Gastrocnemius medialis (tissue), 4 donors: Measurements from ENCODE around the gene CBY1. TPM values are rescaled to one million over a fixed set of nuclear protein-coding genes. Genes with fewer than 3 reads are reported as not detected.

Experiments used
- ATAC-seq, 2 donors: fragments of 150-250 bp; one replicate each; pipeline ENCODE4 v1.9.1; 2016
- DNase-seq, 2 donors: peaks; one replicate each; pipeline ENCODE4 v3.0.0-alpha.2; 2019
- H3K27ac ChIP-seq, 4 donors: fragments of 200-600 bp; sonication (generic); 1 replicate in 1 of 4; 2 replicates in 3 of 4; pipeline ENCODE4 v1.5.1; 2016 to 2018; ENCODE audit warnings: mild to moderate bottlenecking in 2 of 4, moderate library complexity in 1 of 4
- H3K27me3 ChIP-seq, 3 donors: fragments of 200-600 bp; sonication (generic) in 2 of 3; 1 replicate in 1 of 3; 2 replicates in 2 of 3; pipeline versions ENCODE4 v1.5.1 to v1.6.0; 2016 to 2019; ENCODE audit warnings: mild to moderate bottlenecking in 1 of 3, moderate library complexity in 1 of 3
- H3K36me3 ChIP-seq, 2 donors: fragments of 200-600 bp; sonication (generic) in 1 of 2; one replicate each; pipeline ENCODE4 v1.5.1; 2017 to 2018
- H3K4me1 ChIP-seq, 2 donors: fragments of 200-600 bp; sonication (generic) in 1 of 2; one replicate each; pipeline ENCODE4 v1.5.1; 2016 to 2017; ENCODE audit warnings: mild to moderate bottlenecking in 2 of 2
- H3K4me3 ChIP-seq, 4 donors: fragments of 200-600 bp; sonication (generic) in 3 of 4; 1 replicate in 1 of 4; 2 replicates in 3 of 4; pipeline ENCODE4 v1.5.1; 2016 to 2019; ENCODE audit warnings: mild to moderate bottlenecking in 2 of 4
- H3K9me3 ChIP-seq, 3 donors: fragments of 200-600 bp; sonication (generic) in 2 of 3; 1 replicate in 1 of 3; 2 replicates in 2 of 3; pipeline ENCODE4 v1.5.1; 2016 to 2019
- POLR2A ChIP-seq, 2 donors: fragments of 450-650 bp; IDR thresholded peaks; one replicate each; pipeline ENCODE4 v1.6.1; 2017; ENCODE audit warnings: antibody characterized with exemption in 2 of 2, mild to moderate bottlenecking in 2 of 2, moderate library complexity in 2 of 2
- in situ Hi-C, 4 donors: fragments of 200-750 bp; cut with MboI; loops; one replicate each; pipeline versions ENCODE4 v1.15.0 to v1.8.0; 2017; ENCODE audit warnings: low sequenced_read_pairs in 4 of 4
- intact Hi-C: fragments of 100-400 bp; cut with DNase I; formaldehyde crosslinking; loops from one replicate; pipeline ENCODE4 v1.15.1; 2023; ENCODE audit warnings: low total_unique reads
- total RNA-seq, 4 donors: library from RNA; depleted of rRNA; stranded (reverse); fragments of >200 nt; gene quantifications; one replicate each; pipeline versions ENCODE4 v1.1.0 to v1.2.3, GENCODE V29; 2016
- TF ChIP-seq, protein P1 (sequence below), 5 experiments: fragments of 450-650 bp in 3 of 5; fragments of 200-600 bp in 2 of 5; sonication (generic) in 2 of 5; IDR thresholded peaks in 4 of 5; conservative IDR thresholded peaks in 1 of 5; 1 replicate in 4 of 5; 2 replicates in 1 of 5; pipeline ENCODE4 v1.5.1; 2016 to 2019; ENCODE audit warnings: antibody characterized with exemption in 5 of 5, mild to moderate bottlenecking in 3 of 5, moderate library complexity in 3 of 5

CBY1 gene
- total RNA-seq, 4 donors from 2014 or later, result 8.0 to 15.7 (median 12.6) TPM

GRCh38 chr22:38681582-38682335 is 25.3 kb downstream of the CBY1 start, which contains the start of gene TOMM22:
TSS of gene TOMM22 (plus strand) at chr22:38681957. CDS start at chr22:38681979, 22 bp downstream.
- DNase-seq, result peak; percentile 76 to 83
- H3K36me3 ChIP-seq, result peaks cover 0 to 43% of the 10 kb centered on the region in 2 donors
- H3K4me3 ChIP-seq, result peak within 1 kb of the TSS; percentile 87 to 99 (median 92)
- no peaks in the 10 kb centered on the region for H3K27me3 ChIP-seq
- no peaks in the 10 kb centered on the region for H3K9me3 ChIP-seq
- peak; percentile 97 to 98 for ATAC-seq
- H3K4me1 ChIP-seq, result peaks cover 6 to 13% of the 10 kb centered on the region in 2 donors
- in situ Hi-C loops, result no loop called here
- peak; percentile 54 to 59 for TF ChIP-seq POLR2A (IDR thresholded peaks at IDR 0.05)
- TF ChIP-seq, protein P1, sequence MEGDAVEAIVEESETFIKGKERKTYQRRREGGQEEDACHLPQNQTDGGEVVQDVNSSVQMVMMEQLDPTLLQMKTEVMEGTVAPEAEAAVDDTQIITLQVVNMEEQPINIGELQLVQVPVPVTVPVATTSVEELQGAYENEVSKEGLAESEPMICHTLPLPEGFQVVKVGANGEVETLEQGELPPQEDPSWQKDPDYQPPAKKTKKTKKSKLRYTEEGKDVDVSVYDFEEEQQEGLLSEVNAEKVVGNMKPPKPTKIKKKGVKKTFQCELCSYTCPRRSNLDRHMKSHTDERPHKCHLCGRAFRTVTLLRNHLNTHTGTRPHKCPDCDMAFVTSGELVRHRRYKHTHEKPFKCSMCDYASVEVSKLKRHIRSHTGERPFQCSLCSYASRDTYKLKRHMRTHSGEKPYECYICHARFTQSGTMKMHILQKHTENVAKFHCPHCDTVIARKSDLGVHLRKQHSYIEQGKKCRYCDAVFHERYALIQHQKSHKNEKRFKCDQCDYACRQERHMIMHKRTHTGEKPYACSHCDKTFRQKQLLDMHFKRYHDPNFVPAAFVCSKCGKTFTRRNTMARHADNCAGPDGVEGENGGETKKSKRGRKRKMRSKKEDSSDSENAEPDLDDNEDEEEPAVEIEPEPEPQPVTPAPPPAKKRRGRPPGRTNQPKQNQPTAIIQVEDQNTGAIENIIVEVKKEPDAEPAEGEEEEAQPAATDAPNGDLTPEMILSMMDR (IDR thresholded peaks at IDR 0.05 in 4 of 5, conservative IDR thresholded peaks at IDR 0.05 in 1 of 5), result peak in 4 of 5 experiments; percentile 37 to 72 (median 56)
- intact Hi-C loops, result loop anchor here (10.0 kb wide), 1 partner anchor 187 kb away; no protein-coding TSS in a partner anchor
- H3K27ac ChIP-seq, result peak within 1 kb of the TSS; percentile 76 to 94 (median 83)

GRCh38 chr22:38684895-38685294 is 28.5 kb downstream of the CBY1 start:
- intact Hi-C loops, result loop anchor here (10.0 kb wide), 1 partner anchor 190 kb away; no protein-coding TSS in a partner anchor
- H3K27me3 ChIP-seq, result no peaks in the 10 kb centered on the region

GRCh38 chr22:38685761-38686160 is 29.3 kb downstream of the CBY1 start:
- no peak overlapping the region for H3K27ac ChIP-seq
- H3K4me1 ChIP-seq, result peaks cover 6 to 13% of the 10 kb centered on the region in 2 donors
- H3K27me3 ChIP-seq, result no peaks in the 10 kb centered on the region
- in situ Hi-C loops, result no loop called here
- no peak overlapping the region for H3K4me3 ChIP-seq
- DNase-seq (no peak), ATAC-seq (no peak)
- no peak for TF ChIP-seq POLR2A (IDR thresholded peaks at IDR 0.05)
- TF ChIP-seq, protein P1 (IDR thresholded peaks at IDR 0.05 in 4 of 5, conservative IDR thresholded peaks at IDR 0.05 in 1 of 5), result no peak
- no peaks in the 10 kb centered on the region for H3K9me3 ChIP-seq
- H3K36me3 ChIP-seq, result peaks cover 7 to 68% of the 10 kb centered on the region in 2 donors
- intact Hi-C loops, result loop anchor here (10.0 kb wide), 1 partner anchor 191 kb away; no protein-coding TSS in a partner anchor

More at GRCh38 chr22:38684895-38685294, 28.5 kb downstream of the CBY1 start:
- no peak for TF ChIP-seq POLR2A (IDR thresholded peaks at IDR 0.05)
- TF ChIP-seq, protein P1 (IDR thresholded peaks at IDR 0.05 in 4 of 5, conservative IDR thresholded peaks at IDR 0.05 in 1 of 5), result no peak
- no peak for DNase-seq
- H3K4me1 ChIP-seq, result peaks cover 6 to 13% of the 10 kb centered on the region in 2 donors
- H3K36me3 ChIP-seq, result peaks cover 7 to 68% of the 10 kb centered on the region in 2 donors
- in situ Hi-C loops, result no loop called here
- no peak overlapping the region for H3K4me3 ChIP-seq
- no peaks in the 10 kb centered on the region for H3K9me3 ChIP-seq
- no peak overlapping the region for H3K27ac ChIP-seq
- no peak for ATAC-seq

GRCh38 chr22:38689651-38690050 is 33.2 kb downstream of the CBY1 start:
- Histone ChIP-seq H3K27ac (no peak overlapping the region), H3K4me3 (no peak overlapping the region), H3K36me3 (peaks cover 7 to 46% of the 10 kb centered on the region in 2 donors), H3K9me3 (no peaks in the 10 kb centered on the region), H3K27me3 (no peaks in the 10 kb centered on the region), H3K4me1 (no peaks in the 10 kb centered on the region)
- intact Hi-C loops (loop anchor here (10.0 kb wide), 1 partner anchor 195 kb away; no protein-coding TSS in a partner anchor), in situ Hi-C loops (no loop called here)
- DNase-seq, result no peak
- TF ChIP-seq POLR2A (IDR thresholded peaks at IDR 0.05), result no peak
- TF ChIP-seq, protein P1 (IDR thresholded peaks at IDR 0.05 in 4 of 5, conservative IDR thresholded peaks at IDR 0.05 in 1 of 5), result no peak
- ATAC-seq, result no peak
